ENCODE results near the gene PRRG2. TPM values are rescaled to one million over a fixed set of nuclear protein-coding genes. Genes with fewer than 3 reads are reported as not detected.
A peak's percentile ranks its signal among the peaks of the same experiment; 100 is the strongest.

The PRRG2 gene
- total and polyA plus RNA-seq, 9 of the 15 experiments (the other 6 are each of a cell fraction or from before 2014, with no cell fraction given): 0.06 to 1.1 (median 0.33) TPM

- no peak for TF ChIP-seq UBTF (IDR thresholded peaks at IDR 0.05; ENCODE audit: borderline replicate concordance in 1 of 2, low read depth in 2 of 2, low read length in 2 of 2)
- no peak for TF ChIP-seq FOXP1 (CRISPR knock-in tag; IDR thresholded peaks at IDR 0.05)
Measured at GRCh38 chr19:49543032-49543431, 38.1 kb upstream of the PRRG2 start (continued).

GRCh38 chr19:49544154-49544553 is 37.0 kb upstream of the PRRG2 start:
- Histone ChIP-seq H4K20me1 (replicated peaks; ENCODE audit: control insufficient read depth, insufficient read depth, low read length) (no peaks in the 10 kb centered on the region), H3K9ac (ENCODE audit: insufficient read depth in 1 of 2, low read depth in 2 of 2, low read length in 2 of 2) (no peak overlapping the region), H3K4me1 (replicated peaks in 1 of 2; ENCODE audit: control insufficient read depth in 2 of 2, insufficient read depth in 2 of 2, low read length in 2 of 2) (peaks cover 2 to 18% of the 10 kb centered on the region in 2 experiments; a peak in 2 of 5 replicates), H3K27me3 (ENCODE audit: control insufficient read depth in 2 of 2, insufficient read depth in 2 of 2, low read length in 2 of 2) (no peaks in the 10 kb centered on the region), H3K4me2 (ENCODE audit: insufficient read depth, low read length) (no peak overlapping the region), H3K9me3 (replicated peaks; ENCODE audit: control insufficient read depth, insufficient read depth, low read depth, low read length) (no peaks in the 10 kb centered on the region), H3K27ac (ENCODE audit: extremely low read depth, low read depth, low read length) (no peak overlapping the region), H3K79me2 (ENCODE audit: control insufficient read depth, insufficient read depth, low read length) (no peaks in the 10 kb centered on the region), H3K36me3 (ENCODE audit: control insufficient read depth, insufficient read depth, low read length) (0 out of 3 replicates have a peak, but pooled peaks cover 1% of the 10 kb centered on the region), H3K4me3 (no peak overlapping the region), H2AFZ (ENCODE audit: low read depth, low read length) (no peak overlapping the region), H3K9me1 (ENCODE audit: control insufficient read depth, insufficient read depth, low read length) (no peaks in the 10 kb centered on the region)
- ATAC-seq (no peak; the same call in 2 of the 3 replicates), FAIRE-seq (no peak), DNase-seq (ENCODE audit: extremely low read depth in 1 of 4, low spot score in 3 of 4) (peak in 1 of 4 experiments; percentile 5)
- ChIA-PET POLR2A (interaction anchor here (0.6 to 1.5 kb wide), 3 partner anchors 10 to 36 kb away, joined by 3 to 6 read pairs (median 5); partner anchors contain the start of gene NOSIP), CTCF (ENCODE audit: low intra/inter-chr PET ratio) (no interaction called here)
- 42% methylated on average over 5 of the region's 5 CpGs for WGBS (ENCODE audit: insufficient coverage, low coverage, missing lambda C conversion rate)
- intact Hi-C loops (cut with micrococcal nuclease): no loop called here
- in situ Hi-C loops (cut with MboI): loop anchor here (5.0 kb wide), 1 partner anchor 37 kb away; no protein-coding TSS in a partner anchor
- BruUV-seq (replicated peaks): no TSS peak
- TF ChIP-seq SOX6 (IDR thresholded peaks at IDR 0.05): no peak
- TF ChIP-seq KDM1A (IDR thresholded peaks at IDR 0.05): peak; percentile 51 to 78; a peak in 3 of 4 replicates
- peak; percentile 95 for TF ChIP-seq BCOR (IDR thresholded peaks at IDR 0.05)
- TF ChIP-seq SMARCA5 (IDR thresholded peaks at IDR 0.05): peak; percentile 93
- TF ChIP-seq U2AF1 (optimal IDR thresholded peaks at IDR 0.05; ENCODE audit: low read depth, low read length): no peak
- TF ChIP-seq SUPT5H (IDR thresholded peaks at IDR 0.05): 0 out of 2 replicates have a peak, but pooled peaks have one; percentile 13
- no peak for TF ChIP-seq NEUROD1 (IDR thresholded peaks at IDR 0.05; ENCODE audit: borderline replicate concordance, low read depth, low read length, partially characterized antibody)
- TF ChIP-seq CTCF (IDR thresholded peaks at IDR 0.05 in 2 of 3, conservative IDR thresholded peaks at IDR 0.05 in 1 of 3; ENCODE audit: insufficient read depth in 2 of 3, low read depth in 1 of 3, low read length in 3 of 3): no peak
- TF ChIP-seq E4F1 (CRISPR knock-in tag; IDR thresholded peaks at IDR 0.05; ENCODE audit: borderline replicate concordance): no peak
- no peak for TF ChIP-seq HINFP (tag; conservative IDR thresholded peaks at IDR 0.05; ENCODE audit: low read depth)
- peak; percentile 81 for TF ChIP-seq ZFP36 (IDR thresholded peaks at IDR 0.05; ENCODE audit: low read depth, low read length, partially characterized antibody)
